ENCODE data around the gene RBMS3.
"Not testable (repeated sequence)": the region's sequence is repeated elsewhere in the genome, so short reads cannot be mapped to it uniquely, and the experiment has no call there.

Gene RBMS3

DNA sequence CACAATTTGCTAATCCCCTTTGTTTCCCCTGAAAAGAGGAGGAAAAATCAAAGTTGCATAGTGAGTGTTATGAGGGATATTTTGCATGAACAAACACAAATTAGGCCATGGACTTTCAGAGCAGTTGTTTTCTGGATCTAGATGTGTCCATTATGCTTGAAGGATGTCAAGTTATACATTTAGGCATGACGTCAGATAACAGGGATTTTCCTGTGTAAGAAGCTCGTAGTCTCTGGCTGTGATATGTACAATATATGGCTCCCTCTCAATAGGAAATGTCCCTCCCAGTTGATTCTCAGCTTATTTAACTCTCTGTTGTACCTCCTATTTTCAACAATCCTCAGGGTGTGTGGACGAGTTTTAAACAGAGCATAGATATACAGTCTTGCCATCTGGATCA lies 171.0 kb downstream of the RBMS3 start:
- Mint-ChIP-seq H3K36me3 (ENCODE audit: low read depth) (no peaks in the 10 kb centered on the region), H3K4me3 (no peak overlapping the region), H3K27me3 (ENCODE audit: low read depth) (no peaks in the 10 kb centered on the region), H3K9me3 (no peaks in the 10 kb centered on the region), H3K4me1 (ENCODE audit: low read depth) (no peaks in the 10 kb centered on the region), H3K27ac (no peak overlapping the region)

- Mint-ChIP-seq H3K9me3 (no peaks in the 10 kb centered on the region), H3K27me3 (ENCODE audit: low read depth) (no peaks in the 10 kb centered on the region), H3K27ac (no peak overlapping the region), H3K36me3 (ENCODE audit: low read depth) (no peaks in the 10 kb centered on the region), H3K4me1 (ENCODE audit: low read depth) (no peaks in the 10 kb centered on the region), H3K4me3 (no peak overlapping the region)
Measured at GRCh38 chr3:29452934-29453283, 172.0 kb downstream of the RBMS3 start.

DNA sequence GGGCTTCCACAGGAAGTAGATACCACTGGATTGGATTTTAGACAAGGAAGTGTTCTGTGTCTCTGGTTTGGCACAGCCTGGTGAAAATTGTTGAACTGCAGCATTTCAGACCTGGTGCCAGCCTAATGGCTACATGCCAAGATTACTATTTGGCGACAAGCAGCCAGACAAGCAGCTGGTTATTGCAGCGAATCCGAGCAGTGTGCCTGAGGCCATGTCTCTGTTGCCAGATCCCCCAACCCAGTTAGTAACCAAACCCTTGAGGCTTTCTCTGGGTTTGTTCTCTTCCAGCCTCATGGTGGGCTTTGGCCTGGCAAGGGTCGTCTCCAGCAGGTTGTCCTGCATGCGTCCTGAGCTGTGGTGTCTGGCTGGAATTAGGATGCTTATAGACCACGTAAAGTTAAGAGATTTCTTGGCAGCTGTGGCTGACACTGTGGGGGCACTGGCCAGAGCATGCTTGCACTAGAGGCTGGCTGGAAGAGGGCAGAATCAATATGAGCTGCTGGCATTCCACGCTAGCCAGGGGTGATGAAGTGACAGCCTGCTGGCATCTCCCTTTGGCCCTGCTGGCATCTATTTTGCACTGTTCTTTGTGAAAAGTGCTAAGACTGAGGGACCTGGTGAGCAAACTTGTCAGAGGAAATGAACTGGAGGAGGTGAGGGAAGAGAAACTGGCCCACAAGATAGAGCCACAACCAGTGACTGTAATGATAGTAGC lies 172.6 kb downstream of the RBMS3 start:
- Mint-ChIP-seq H3K4me3 (no peak overlapping the region), H3K4me1 (ENCODE audit: low read depth) (no peaks in the 10 kb centered on the region), H3K9me3 (no peaks in the 10 kb centered on the region), H3K27ac (no peak overlapping the region), H3K27me3 (ENCODE audit: low read depth) (no peaks in the 10 kb centered on the region), H3K36me3 (ENCODE audit: low read depth) (no peaks in the 10 kb centered on the region)

DNA sequence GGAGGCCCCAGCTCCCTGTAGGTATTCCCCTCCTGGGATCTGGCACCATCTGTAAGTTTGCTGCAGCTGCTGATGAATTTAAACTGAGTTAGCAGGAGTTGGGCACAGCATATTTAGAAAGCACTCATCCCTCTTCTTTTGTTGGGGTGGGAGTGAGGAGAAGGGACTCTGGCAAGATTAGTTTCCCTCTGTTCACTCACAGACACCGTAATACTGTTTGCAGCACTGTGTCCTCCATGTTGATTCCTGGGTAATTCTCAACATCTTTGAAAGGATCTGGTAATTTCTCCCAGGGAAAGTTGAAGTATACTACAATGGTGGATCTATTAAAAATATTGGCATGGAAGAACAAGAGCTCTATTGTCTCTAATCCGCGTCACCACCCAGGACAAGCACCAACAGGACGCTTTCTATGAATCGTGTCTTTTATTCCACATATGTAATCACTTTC lies 173.3 kb downstream of the RBMS3 start:
- H3K27me3 Mint-ChIP-seq (ENCODE audit: low read depth): no peaks in the 10 kb centered on the region
- no peaks in the 10 kb centered on the region for H3K4me1 Mint-ChIP-seq (ENCODE audit: low read depth)
- no peak overlapping the region for H3K4me3 Mint-ChIP-seq
- no peaks in the 10 kb centered on the region for H3K36me3 Mint-ChIP-seq (ENCODE audit: low read depth)
- no peaks in the 10 kb centered on the region for H3K9me3 Mint-ChIP-seq
- H3K27ac Mint-ChIP-seq: no peak overlapping the region

GRCh38 chr3:29456901-29457300 lies 176.0 kb downstream of the RBMS3 start:
- Mint-ChIP-seq H3K27ac (no peak overlapping the region), H3K4me3 (no peak overlapping the region), H3K4me1 (ENCODE audit: low read depth) (no peaks in the 10 kb centered on the region)

GRCh38 chr3:29463304-29463703 lies 182.4 kb downstream of the RBMS3 start:
- no peaks in the 10 kb centered on the region for H3K9me3 Mint-ChIP-seq
- H3K4me1 Mint-ChIP-seq (ENCODE audit: low read depth): no peaks in the 10 kb centered on the region
- H3K36me3 Mint-ChIP-seq (ENCODE audit: low read depth): no peaks in the 10 kb centered on the region
- H3K4me3 Mint-ChIP-seq: no peak overlapping the region
- H3K27me3 Mint-ChIP-seq (ENCODE audit: low read depth): no peaks in the 10 kb centered on the region
- H3K27ac Mint-ChIP-seq: no peak overlapping the region

More at GRCh38 chr3:29456901-29457300, 176.0 kb downstream of the RBMS3 start:
- Mint-ChIP-seq H3K36me3 (ENCODE audit: low read depth) (no peaks in the 10 kb centered on the region), H3K27me3 (ENCODE audit: low read depth) (no peaks in the 10 kb centered on the region), H3K9me3 (no peaks in the 10 kb centered on the region)

DNA sequence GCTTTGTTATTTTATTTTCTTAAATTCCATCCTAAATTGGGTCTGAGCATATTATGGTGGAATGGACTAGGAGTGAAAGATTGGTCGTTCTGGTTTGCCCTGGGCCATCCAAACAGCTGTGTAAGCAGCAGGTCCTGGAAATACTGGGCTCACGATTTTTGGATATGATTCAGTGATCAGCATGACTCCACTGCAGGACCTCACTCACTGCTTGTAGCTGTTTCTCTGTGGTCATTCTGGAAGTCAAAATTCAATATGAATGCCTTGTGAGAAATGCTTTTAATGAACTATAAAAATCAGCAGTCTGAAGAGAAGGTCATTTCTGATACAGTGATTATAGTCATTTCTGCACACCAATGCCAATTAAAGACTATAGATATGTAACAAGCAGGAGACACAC lies 185.0 kb downstream of the RBMS3 start:
- Mint-ChIP-seq H3K4me3 (no peak overlapping the region), H3K27me3 (ENCODE audit: low read depth) (no peaks in the 10 kb centered on the region), H3K36me3 (ENCODE audit: low read depth) (no peaks in the 10 kb centered on the region), H3K4me1 (ENCODE audit: low read depth) (no peaks in the 10 kb centered on the region), H3K27ac (no peak overlapping the region), H3K9me3 (no peaks in the 10 kb centered on the region)

- Mint-ChIP-seq H3K4me3 (no peak overlapping the region), H3K27ac (no peak overlapping the region), H3K4me1 (ENCODE audit: low read depth) (no peaks in the 10 kb centered on the region), H3K27me3 (ENCODE audit: low read depth) (no peaks in the 10 kb centered on the region), H3K36me3 (ENCODE audit: low read depth) (no peaks in the 10 kb centered on the region), H3K9me3 (no peaks in the 10 kb centered on the region)
Measured at GRCh38 chr3:29466442-29466841, 185.6 kb downstream of the RBMS3 start.

GRCh38 chr3:29468187-29468586 lies 187.3 kb downstream of the RBMS3 start:
- H3K27me3 Mint-ChIP-seq (ENCODE audit: low read depth): no peaks in the 10 kb centered on the region
- no peak overlapping the region for H3K27ac Mint-ChIP-seq
- H3K9me3 Mint-ChIP-seq: no peaks in the 10 kb centered on the region
- H3K4me3 Mint-ChIP-seq: no peak overlapping the region
- no peaks in the 10 kb centered on the region for H3K36me3 Mint-ChIP-seq (ENCODE audit: low read depth)
- H3K4me1 Mint-ChIP-seq (ENCODE audit: low read depth): no peaks in the 10 kb centered on the region

GRCh38 chr3:29473481-29474170 lies 192.8 kb downstream of the RBMS3 start:
- not testable (repeated sequence) for H3K27ac Mint-ChIP-seq; H3K4me1 Mint-ChIP-seq (ENCODE audit: low read depth); H3K4me3 Mint-ChIP-seq; H3K36me3 Mint-ChIP-seq (ENCODE audit: low read depth); H3K27me3 Mint-ChIP-seq (ENCODE audit: low read depth); H3K9me3 Mint-ChIP-seq

- Mint-ChIP-seq H3K27me3 (ENCODE audit: low read depth) (no peaks in the 10 kb centered on the region), H3K36me3 (ENCODE audit: low read depth) (no peaks in the 10 kb centered on the region), H3K27ac (no peak overlapping the region), H3K4me3 (no peak overlapping the region), H3K9me3 (no peaks in the 10 kb centered on the region), H3K4me1 (ENCODE audit: low read depth) (no peaks in the 10 kb centered on the region)
Measured at GRCh38 chr3:29475305-29475840, 194.5 kb downstream of the RBMS3 start.

DNA sequence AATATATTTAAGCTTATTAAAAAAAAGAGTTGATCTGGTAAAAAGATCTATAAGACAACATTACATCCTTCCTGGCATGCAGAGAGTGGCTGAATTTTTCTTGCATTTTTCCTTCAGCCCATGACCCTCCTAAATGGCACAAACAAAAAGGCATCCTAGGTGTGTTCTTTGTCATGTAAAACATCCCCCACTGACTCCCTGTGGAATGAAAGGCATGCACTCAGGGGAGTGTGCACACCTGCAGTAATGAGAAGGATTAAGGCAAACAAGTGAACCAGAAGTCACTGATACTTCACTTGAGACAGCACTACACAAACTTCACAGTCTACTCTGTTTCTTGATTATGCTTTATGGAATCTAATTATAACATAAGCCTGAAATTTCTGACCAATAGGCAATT lies 195.0 kb downstream of the RBMS3 start:
- H3K4me3 Mint-ChIP-seq: no peak overlapping the region
- H3K27ac Mint-ChIP-seq: no peak overlapping the region
- no peaks in the 10 kb centered on the region for H3K27me3 Mint-ChIP-seq (ENCODE audit: low read depth)
- no peaks in the 10 kb centered on the region for H3K36me3 Mint-ChIP-seq (ENCODE audit: low read depth)
- H3K4me1 Mint-ChIP-seq (ENCODE audit: low read depth): no peaks in the 10 kb centered on the region
- no peaks in the 10 kb centered on the region for H3K9me3 Mint-ChIP-seq

DNA sequence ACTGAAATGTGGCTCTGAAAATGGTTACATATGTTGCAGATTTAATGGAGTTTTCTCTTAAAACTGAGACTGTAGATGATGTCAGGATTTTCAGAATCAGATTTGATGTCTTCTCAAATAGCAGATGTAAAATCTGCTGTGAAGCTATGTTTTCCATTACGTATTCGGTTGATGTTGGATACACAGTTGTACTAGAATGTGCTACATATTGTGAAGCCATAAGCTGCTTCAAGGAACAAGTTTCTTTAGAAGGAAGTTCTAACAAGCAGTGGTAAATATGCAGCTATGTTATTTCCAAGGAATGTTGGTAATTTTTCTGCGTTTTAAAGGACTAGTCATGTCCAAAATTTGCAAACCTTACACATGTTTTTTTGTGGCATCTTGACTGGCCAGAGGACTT lies 197.7 kb downstream of the RBMS3 start:
- Mint-ChIP-seq H3K27me3 (ENCODE audit: low read depth) (no peaks in the 10 kb centered on the region), H3K4me3 (no peak overlapping the region), H3K36me3 (ENCODE audit: low read depth) (no peaks in the 10 kb centered on the region), H3K27ac (no peak overlapping the region), H3K4me1 (ENCODE audit: low read depth) (no peaks in the 10 kb centered on the region), H3K9me3 (no peaks in the 10 kb centered on the region)

GRCh38 chr3:29481249-29481648 lies 200.4 kb downstream of the RBMS3 start:
- H3K9me3 Mint-ChIP-seq: no peaks in the 10 kb centered on the region
- no peaks in the 10 kb centered on the region for H3K4me1 Mint-ChIP-seq (ENCODE audit: low read depth)
- H3K27ac Mint-ChIP-seq: no peak overlapping the region

GRCh38 chr3:29481969-29482767 lies 201.3 kb downstream of the RBMS3 start:
- Mint-ChIP-seq H3K27ac (no peak overlapping the region), H3K36me3 (ENCODE audit: low read depth) (no peaks in the 10 kb centered on the region), H3K4me3 (no peak overlapping the region), H3K27me3 (ENCODE audit: low read depth) (no peaks in the 10 kb centered on the region), H3K9me3 (no peaks in the 10 kb centered on the region), H3K4me1 (ENCODE audit: low read depth) (no peaks in the 10 kb centered on the region)

More at GRCh38 chr3:29481249-29481648, 200.4 kb downstream of the RBMS3 start:
- H3K4me3 Mint-ChIP-seq: no peak overlapping the region
- H3K27me3 Mint-ChIP-seq (ENCODE audit: low read depth): no peaks in the 10 kb centered on the region
- no peaks in the 10 kb centered on the region for H3K36me3 Mint-ChIP-seq (ENCODE audit: low read depth)

All from T-helper 1 cell treated with Interleukin-12 subunit alpha and Interleukin-12 subunit beta and Interleukin-4 antibody, amounts not matched to agents 30 μg/mL and 1 μg/mL, for 36 hours (primary cell).